Left kidney (tissue), 2 donors: ENCODE measurements around the gene ZDHHC11B. TPM values are rescaled to one million over a fixed set of nuclear protein-coding genes. Genes with fewer than 3 reads are reported as not detected.

Source experiments
- DNase-seq: peaks from one replicate; pipeline ENCODE4 v3.0.0-alpha.2; 2013
- polyA plus RNA-seq: library from polyadenylated mRNA; unstranded; fragments of 120-200 nt; gene quantifications from one replicate; pipeline ENCODE4 v1.2.1, GENCODE V29; 2013; ENCODE audit not compliant: insufficient read length

ZDHHC11B gene
- polyA plus RNA-seq, 1 donor = 8.9 TPM

DNA sequence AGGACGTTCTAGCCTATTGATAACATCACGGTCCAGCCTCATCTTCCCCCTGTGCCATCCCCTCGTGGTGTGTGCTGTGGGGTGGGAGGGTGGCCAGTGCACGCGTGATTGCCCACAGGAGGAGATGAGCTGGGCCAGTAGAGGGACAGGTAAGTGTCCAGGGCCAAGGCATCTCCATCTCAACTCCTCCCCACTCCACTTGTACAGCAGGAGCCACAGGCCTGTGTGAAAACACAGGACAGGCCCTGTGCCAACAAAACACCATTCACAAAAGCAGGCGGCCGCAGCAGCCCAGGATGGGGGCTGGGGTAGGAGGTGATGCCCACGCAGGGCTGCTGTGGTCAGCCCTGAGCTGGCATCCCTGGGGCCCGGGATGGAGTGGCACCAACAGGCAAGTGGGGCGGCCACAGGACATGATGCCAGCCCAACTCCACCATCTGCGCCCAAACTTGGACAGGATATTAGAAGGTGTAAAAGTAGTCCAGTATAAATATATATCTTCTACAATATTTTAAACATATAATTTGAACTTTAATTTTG is 124.0 kb downstream of the ZDHHC11B start:
- DNase-seq = no peak

Other genes starting within 250 kb of the ZDHHC11B start
- gene CEP72, start 172.4 kb downstream of the ZDHHC11B start, polyA plus RNA-seq = 12.6 TPM
- 7.3 TPM for gene TPPP, start 91.4 kb downstream of the ZDHHC11B start, polyA plus RNA-seq
- gene ZDHHC11, start 66.3 kb upstream of the ZDHHC11B start, polyA plus RNA-seq = 14.7 TPM
- gene BRD9, start 108.1 kb upstream of the ZDHHC11B start, polyA plus RNA-seq = 47.5 TPM
- 14.5 TPM for gene TRIP13, start 108.2 kb upstream of the ZDHHC11B start, polyA plus RNA-seq
- gene NKD2, start 224.1 kb upstream of the ZDHHC11B start, polyA plus RNA-seq = 15.6 TPM